SU-DHL-6 (cell line): Measurements from ENCODE around the gene RGS7.

ENCODE experiments used
- H2AFZ ChIP-seq: fragments of 200-600 bp; sonication (generic); 2 replicates; pipeline ENCODE4 v1.6.1; 2014; ENCODE audit warnings: low read depth, mild to moderate bottlenecking, moderate library complexity, mixed read lengths, antibody characterized with exemption, low read length; ENCODE audit not compliant: severe bottlenecking
- H3F3A ChIP-seq: fragments of 200-600 bp; shearing (Covaris generic); 2 replicates; pipeline ENCODE4 v1.6.0; 2016; ENCODE audit warnings: antibody characterized with exemption, mild to moderate bottlenecking; ENCODE audit not compliant: insufficient read depth
- H3K27ac ChIP-seq: fragments of 200-600 bp; sonication (generic); 2 replicates; pipeline ENCODE4 v1.5.1; 2016; ENCODE audit warnings: low read depth, mild to moderate bottlenecking, low read length, moderate library complexity, mixed read lengths
- H3K27me3 ChIP-seq: fragments of 200-600 bp; sonication (generic), shearing (Covaris generic); 2 replicates; pipeline ENCODE4 v1.6.0; 2014; ENCODE audit warnings: mild to moderate bottlenecking, low read length
- H3K36me3 ChIP-seq: fragments of 200-600 bp; sonication (generic); 2 replicates; pipeline ENCODE4 v1.6.1; 2014; ENCODE audit warnings: mild to moderate bottlenecking, low read length, mixed read lengths
- H3K4me2 ChIP-seq: fragments of 300-600, 200-600 bp; shearing (Covaris generic), sonication (generic); 2 replicates; pipeline ENCODE4 v1.6.0; 2014; ENCODE audit warnings: low read length, low read depth, mild to moderate bottlenecking; ENCODE audit not compliant: poor library complexity, severe bottlenecking
- H3K4me3 ChIP-seq: fragments of 200-600 bp; sonication (generic); 2 replicates; pipeline ENCODE4 v1.5.1; 2014; ENCODE audit warnings: antibody characterized with exemption, low read length, mild to moderate bottlenecking, mixed read lengths; ENCODE audit not compliant: insufficient read depth, poor library complexity, severe bottlenecking
- H3K79me2 ChIP-seq: fragments of 200-600 bp; sonication (generic); 2 replicates; pipeline ENCODE4 v1.6.1; 2014; ENCODE audit warnings: mild to moderate bottlenecking, low read length, moderate library complexity; ENCODE audit not compliant: insufficient read depth
- H3K9ac ChIP-seq: fragments of 200-600 bp; sonication (generic); 2 replicates; pipeline ENCODE4 v1.7.0; 2014; ENCODE audit warnings: mild to moderate bottlenecking, low read length
- H3K9me2 ChIP-seq: fragments of 200-600 bp; sonication (generic); replicated peaks from 2 replicates; pipeline ENCODE4 v1.6.1; 2014; ENCODE audit warnings: low read length; ENCODE audit not compliant: insufficient read depth
- H3K9me3 ChIP-seq: fragments of 200-600 bp; sonication (generic); 2 replicates; pipeline ENCODE4 v1.6.1; 2014; ENCODE audit warnings: low read length, mixed read lengths; ENCODE audit not compliant: insufficient read depth
- H4K20me1 ChIP-seq: fragments of 200-600 bp; sonication (generic); 2 replicates; pipeline ENCODE4 v1.6.1; 2014; ENCODE audit warnings: low read depth, mild to moderate bottlenecking, antibody characterized with exemption, low read length, moderate library complexity, mixed read lengths
- CTCF ChIP-seq: fragments of 200-600 bp; sonication (generic); IDR thresholded peaks from one replicate; pipeline ENCODE4 v1.5.1; 2017; ENCODE audit warnings: antibody characterized with exemption, mild to moderate bottlenecking, low read length, moderate library complexity; ENCODE audit not compliant: insufficient read depth, poor library complexity, severe bottlenecking
- EZH2phosphoT487 ChIP-seq: fragments of 200-600 bp; sonication (generic), shearing (Covaris generic); conservative IDR thresholded peaks from 2 replicates; pipeline ENCODE4 v1.6.1; 2018; ENCODE audit warnings: mild to moderate bottlenecking, antibody characterized with exemption, low read length, moderate library complexity, mixed read lengths

The RGS7 gene

GRCh38 chr1:241317676-241318075, 39.3 kb downstream of the RGS7 start:
- H3K9me3 ChIP-seq, result no peaks in the 10 kb centered on the region
- H3K79me2 ChIP-seq, result no peaks in the 10 kb centered on the region
- no peak overlapping the region for H2AFZ ChIP-seq
- H3K27ac ChIP-seq, result no peak overlapping the region
- TF ChIP-seq CTCF (no peak), EZH2phosphoT487 (no peak)
- 0 out of 2 replicates have a peak, but pooled peaks cover 3% of the 10 kb centered on the region for H3K27me3 ChIP-seq
- H3K4me2 ChIP-seq, result no peak overlapping the region
- H4K20me1 ChIP-seq, result no peaks in the 10 kb centered on the region
- no peak overlapping the region for H3K4me3 ChIP-seq
- no peak overlapping the region for H3K9ac ChIP-seq
- no peaks in the 10 kb centered on the region for H3K9me2 ChIP-seq
- no peaks in the 10 kb centered on the region for H3F3A ChIP-seq
- H3K36me3 ChIP-seq, result no peaks in the 10 kb centered on the region

GRCh38 chr1:241316372-241316771, 40.6 kb downstream of the RGS7 start:
- H3K4me3 ChIP-seq, result no peak overlapping the region
- no peak overlapping the region for H3K9ac ChIP-seq
- no peaks in the 10 kb centered on the region for H4K20me1 ChIP-seq
- H2AFZ ChIP-seq, result no peak overlapping the region
- no peaks in the 10 kb centered on the region for H3K9me2 ChIP-seq
- H3K4me2 ChIP-seq, result no peak overlapping the region
- H3F3A ChIP-seq, result no peaks in the 10 kb centered on the region
- H3K27me3 ChIP-seq, result 0 out of 2 replicates have a peak, but pooled peaks cover 3% of the 10 kb centered on the region
- no peaks in the 10 kb centered on the region for H3K9me3 ChIP-seq
- H3K36me3 ChIP-seq, result no peaks in the 10 kb centered on the region
- no peaks in the 10 kb centered on the region for H3K79me2 ChIP-seq
- no peak overlapping the region for H3K27ac ChIP-seq
- TF ChIP-seq CTCF (no peak), EZH2phosphoT487 (no peak)

DNA sequence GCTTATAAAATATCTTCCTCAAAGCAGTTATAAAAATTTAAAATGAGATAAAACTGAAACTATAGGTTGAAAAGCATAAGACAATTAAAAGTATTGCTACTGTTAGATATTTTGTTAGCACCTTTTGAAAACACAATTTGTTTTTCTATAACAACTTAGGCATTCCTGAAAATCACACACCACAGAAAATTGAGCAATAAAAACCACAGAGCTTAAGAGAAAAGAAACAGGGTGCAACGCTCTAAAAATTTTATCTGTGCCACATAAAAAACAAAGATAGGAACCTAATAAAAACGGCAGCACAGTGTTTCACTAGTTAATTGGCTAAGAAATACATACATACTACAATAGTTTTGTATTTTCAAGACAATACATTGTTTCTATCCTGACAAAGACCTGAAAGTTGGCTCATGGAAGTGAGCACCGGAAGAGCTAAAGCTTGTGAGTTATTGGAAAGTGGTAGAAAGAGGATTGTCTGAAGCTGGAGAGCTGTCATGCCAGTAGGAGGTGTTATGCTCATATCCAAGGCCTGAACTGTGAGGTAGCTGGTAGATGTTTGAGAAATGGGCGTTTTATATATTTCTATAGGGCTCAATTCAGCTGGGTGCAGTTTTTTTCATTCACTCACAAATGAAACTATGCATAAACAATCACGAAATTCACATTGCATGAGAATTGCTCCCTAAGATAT, 45.8 kb downstream of the RGS7 start:
- H3K27ac ChIP-seq, result no peak overlapping the region

More for the DNA sequence above, 45.8 kb downstream of the RGS7 start:
- no peaks in the 10 kb centered on the region for H4K20me1 ChIP-seq
- no peaks in the 10 kb centered on the region for H3K9me3 ChIP-seq
- no peak overlapping the region for H3K4me2 ChIP-seq
- no peaks in the 10 kb centered on the region for H3K36me3 ChIP-seq
- H3K9ac ChIP-seq, result no peak overlapping the region
- H3K4me3 ChIP-seq, result no peak overlapping the region
- no peaks in the 10 kb centered on the region for H3K79me2 ChIP-seq
- H3F3A ChIP-seq, result no peaks in the 10 kb centered on the region
- H3K27me3 ChIP-seq, result 0 out of 2 replicates have a peak, but pooled peaks cover 3% of the 10 kb centered on the region
- TF ChIP-seq EZH2phosphoT487 (no peak), CTCF (no peak)
- H2AFZ ChIP-seq, result no peak overlapping the region
- no peaks in the 10 kb centered on the region for H3K9me2 ChIP-seq
